Measurements from ENCODE around the gene FIGLA.

- TF ChIP-seq POLR2A (IDR thresholded peaks at IDR 0.05; ENCODE audit: low read depth, low read length): no peak
- TF ChIP-seq SPI1 (IDR thresholded peaks at IDR 0.05; ENCODE audit: low read depth, low read length): no peak
- no peak for TF ChIP-seq POLR2AphosphoS5 (IDR thresholded peaks at IDR 0.05; ENCODE audit: low read depth, low read length)
- TF ChIP-seq TAF1 (IDR thresholded peaks at IDR 0.05; ENCODE audit: low read depth, low read length): no peak
- no peak for TF ChIP-seq PAX5 (IDR thresholded peaks at IDR 0.05; ENCODE audit: insufficient read depth, low read length, severe bottlenecking)
Measured at GRCh38 chr2:70744397-70744796, 46.0 kb downstream of the FIGLA start.
